Motor neuron (in vitro differentiated cells): Measurements from ENCODE around the gene ZNF791. TPM values are rescaled to one million over a fixed set of nuclear protein-coding genes. Genes with fewer than 3 reads are reported as not detected.
"Not testable (repeated sequence)": the region's sequence is repeated elsewhere in the genome, so short reads cannot be mapped to it uniquely, and the experiment has no call there.

ENCODE experiments used
- ATAC-seq, 8 experiments: fragments of 200-7000 bp; cut with Tn5 transposase; replicated peaks in 6 of 8; 2 replicates each; pipeline ENCODE4 v1.8.0; 2021; ENCODE audit warnings: mild to moderate bottlenecking in 8 of 8, moderate library complexity in 8 of 8
- H3K27ac ChIP-seq, 2 donors: fragments of 250-450 bp; sonication (Bioruptor Pico); 2 replicates each; pipeline ENCODE4 v1.9.0; 2021; ENCODE audit warnings: antibody characterized with exemption in 2 of 2, mild to moderate bottlenecking in 2 of 2, moderate library complexity in 1 of 2
- H3K4me1 ChIP-seq, 2 donors: fragments of 250-450 bp; sonication (Bioruptor Pico); replicated peaks in 1 of 2; 2 replicates each; pipeline ENCODE4 v1.6.1; 2021; ENCODE audit warnings: antibody characterized with exemption in 2 of 2, mild to moderate bottlenecking in 2 of 2, moderate library complexity in 1 of 2
- H3K4me3 ChIP-seq, 5 donors: fragments of 250-450 bp; sonication (Bioruptor Pico); 2 replicates each; pipeline ENCODE4 v1.9.0; 2021; ENCODE audit warnings: antibody characterized with exemption in 5 of 5, mild to moderate bottlenecking in 5 of 5, moderate library complexity in 4 of 5
- WGBS, 10 experiments: fragments of 450-650 bp; shearing (Covaris generic); methylation state at CpG; one replicate each; pipeline ENCODE4 v1.0.0; 2022; 5-methylcytosine and 5-hydroxymethylcytosine counted together
- in situ Hi-C, 9 experiments: fragments of 400-800 bp; cut with MboI; loops; one replicate each; pipeline ENCODE4 v1.15.0; 2021; ENCODE audit warnings: low sequenced_read_pairs in 9 of 9, low pct_unique_long_range_greater_than_20kb in 2 of 9; ENCODE audit not compliant: unreplicated experiment in 9 of 9
- total RNA-seq, 8 experiments: library from RNA; unstranded; fragments of 300-600 nt; gene quantifications; 2 replicates each; pipeline versions ENCODE4 v1.2.3 to v1.2.4, GENCODE V29; 2022

Gene ZNF791
- total RNA-seq, 8 experiments from 2014 or later: 12.1 to 26.4 (median 17.6) TPM

DNA sequence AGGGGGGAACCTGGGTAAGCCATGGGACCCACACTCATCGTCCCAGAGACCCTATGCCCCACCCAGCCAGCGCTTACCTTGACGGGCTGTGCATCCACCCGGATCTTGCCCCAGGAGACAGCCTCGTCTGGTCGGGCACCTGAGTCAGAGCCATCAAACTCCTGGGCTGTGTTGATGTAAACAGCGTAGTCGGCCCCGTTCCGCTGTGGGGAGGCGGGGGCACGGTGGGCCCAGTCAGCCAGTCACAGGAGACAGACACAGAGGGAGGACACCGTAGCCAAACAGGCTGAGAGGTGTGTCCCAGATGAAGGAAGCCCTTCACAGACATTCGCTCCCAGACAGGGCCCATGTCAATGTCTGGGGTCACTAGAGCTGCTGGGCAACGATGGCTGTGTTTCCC, 65.2 kb downstream of the ZNF791 start:
- Histone ChIP-seq H3K4me1 (peaks cover 3 to 5% of the 10 kb centered on the region in 2 donors), H3K4me3 (no peak overlapping the region), H3K27ac (no peak overlapping the region)
- 80% methylated on average over 1 of the region's 15 CpGs; no CpG with 5 or more reads in 9 of the 10 experiments for WGBS, 10 experiments
- in situ Hi-C loops: no loop called here
- peak in 4 of 8 experiments; percentile 6 to 15 (median 8) for ATAC-seq

DNA sequence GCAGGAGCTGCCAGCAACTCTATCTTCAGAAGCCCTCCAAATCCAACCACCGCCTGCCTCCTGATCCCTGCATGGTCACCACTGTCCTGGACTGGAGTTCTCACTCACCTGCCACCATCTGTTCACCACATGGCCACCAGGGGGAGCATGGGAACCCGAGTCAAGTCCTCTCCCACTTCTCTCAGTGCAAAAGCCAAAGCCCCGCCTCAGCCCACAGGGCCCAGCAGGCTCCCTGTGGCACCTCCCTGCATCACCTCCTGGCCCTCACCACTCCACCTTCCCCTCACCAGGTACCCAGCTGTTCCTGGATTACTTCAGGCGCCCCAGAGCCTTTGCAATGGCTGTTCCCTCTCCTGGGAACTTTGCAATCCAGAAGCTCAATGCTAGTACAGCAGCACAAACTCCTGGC, 65.7 kb downstream of the ZNF791 start:
- Histone ChIP-seq H3K4me1 (peaks cover 3 to 5% of the 10 kb centered on the region in 2 donors), H3K27ac (no peak overlapping the region), H3K4me3 (no peak overlapping the region)
- WGBS, 10 experiments: 0 to 43% (median 40%) methylated on average over 1 to 4 of the region's 4 CpGs; no CpG with 5 or more reads in 7 of the 10 experiments
- in situ Hi-C loops: no loop called here
- ATAC-seq: peak; percentile 22 to 53 (median 38)

DNA sequence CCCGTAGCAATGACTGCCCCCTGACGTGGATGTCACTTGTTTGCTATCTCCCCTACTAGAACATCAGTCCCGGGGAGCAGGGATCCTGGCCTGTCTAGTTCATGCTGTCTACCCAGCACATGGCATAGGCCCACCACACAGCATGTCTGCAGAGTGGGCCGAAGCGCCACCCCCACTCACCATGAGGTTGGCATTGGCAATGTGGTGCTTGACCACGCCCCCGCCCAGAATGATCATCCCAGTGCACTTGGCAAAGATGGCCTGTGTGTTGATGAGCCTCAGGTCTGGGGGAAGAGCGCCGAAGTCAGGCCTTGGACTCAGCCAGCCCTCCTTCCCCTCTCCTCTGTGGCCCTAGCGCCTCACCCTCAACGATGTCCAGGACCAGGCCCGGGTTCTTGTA, 66.2 kb downstream of the ZNF791 start:
- peaks cover 3 to 5% of the 10 kb centered on the region in 2 donors for H3K4me1 ChIP-seq
- no peak for ATAC-seq

DNA sequence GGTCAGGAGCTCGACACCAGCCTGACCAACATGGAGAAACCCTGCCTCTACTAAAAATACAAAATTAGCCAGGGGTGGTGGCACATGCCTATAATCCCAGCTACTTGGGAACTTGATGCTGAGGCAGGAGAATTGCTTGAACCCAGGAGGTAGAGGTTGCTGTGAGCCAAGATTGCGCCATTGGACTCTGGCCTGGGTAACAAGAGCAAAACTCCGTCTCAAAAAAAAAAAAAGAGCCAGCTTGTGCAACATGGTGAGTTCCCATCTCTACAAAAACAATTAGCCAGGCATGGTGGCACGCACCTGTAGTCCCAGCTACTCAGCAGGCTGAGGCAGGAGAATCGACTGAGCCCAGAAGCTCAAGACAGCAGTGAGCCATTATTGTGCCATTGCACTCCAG, 67.3 kb downstream of the ZNF791 start:
- H3K4me1 ChIP-seq, in situ Hi-C loops: not testable (repeated sequence)

More for the DNA sequence above, 66.2 kb downstream of the ZNF791 start:
- WGBS, 10 experiments: 81 to 100% (median 92%) methylated on average over 1 to 3 of the region's 12 CpGs; no CpG with 5 or more reads in 3 of the 10 experiments
- in situ Hi-C loops: no loop called here
- H3K27ac ChIP-seq: no peak overlapping the region
- no peak overlapping the region for H3K4me3 ChIP-seq

DNA sequence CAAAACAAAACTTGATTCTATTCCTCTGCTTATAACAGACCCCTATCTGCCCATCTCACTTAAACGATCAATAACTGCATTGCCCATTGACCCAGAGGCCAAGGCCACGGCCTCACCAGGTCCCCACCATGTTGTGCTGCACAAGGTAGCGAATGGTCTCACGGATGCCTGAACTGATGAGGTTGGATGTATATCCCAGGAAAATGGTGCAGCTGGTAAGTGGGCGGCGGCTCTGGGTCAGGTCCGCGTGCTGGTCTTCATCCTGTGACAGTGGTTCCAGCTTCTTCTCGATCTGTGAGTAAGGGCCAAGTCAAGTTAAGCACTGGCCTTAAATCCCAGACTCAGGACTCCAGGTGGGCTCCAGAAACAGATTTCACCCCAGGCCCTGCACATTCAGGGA, 69.3 kb downstream of the ZNF791 start:
- ATAC-seq: no peak
- Histone ChIP-seq H3K4me3 (no peak overlapping the region), H3K4me1 (peaks cover 3 to 5% of the 10 kb centered on the region in 2 donors), H3K27ac (no peak overlapping the region)
- WGBS, 10 experiments: 100% methylated on average over 1 to 6 of the region's 9 CpGs; no CpG with 5 or more reads in 6 of the 10 experiments
- in situ Hi-C loops: no loop called here

More for the DNA sequence above, 67.3 kb downstream of the ZNF791 start:
- WGBS, 10 experiments: 94 to 100% (median 100%) methylated on average over 1 to 4 of the region's 5 CpGs; no CpG with 5 or more reads in 7 of the 10 experiments
- H3K27ac ChIP-seq, H3K4me3 ChIP-seq, ATAC-seq: not testable (repeated sequence)

DNA sequence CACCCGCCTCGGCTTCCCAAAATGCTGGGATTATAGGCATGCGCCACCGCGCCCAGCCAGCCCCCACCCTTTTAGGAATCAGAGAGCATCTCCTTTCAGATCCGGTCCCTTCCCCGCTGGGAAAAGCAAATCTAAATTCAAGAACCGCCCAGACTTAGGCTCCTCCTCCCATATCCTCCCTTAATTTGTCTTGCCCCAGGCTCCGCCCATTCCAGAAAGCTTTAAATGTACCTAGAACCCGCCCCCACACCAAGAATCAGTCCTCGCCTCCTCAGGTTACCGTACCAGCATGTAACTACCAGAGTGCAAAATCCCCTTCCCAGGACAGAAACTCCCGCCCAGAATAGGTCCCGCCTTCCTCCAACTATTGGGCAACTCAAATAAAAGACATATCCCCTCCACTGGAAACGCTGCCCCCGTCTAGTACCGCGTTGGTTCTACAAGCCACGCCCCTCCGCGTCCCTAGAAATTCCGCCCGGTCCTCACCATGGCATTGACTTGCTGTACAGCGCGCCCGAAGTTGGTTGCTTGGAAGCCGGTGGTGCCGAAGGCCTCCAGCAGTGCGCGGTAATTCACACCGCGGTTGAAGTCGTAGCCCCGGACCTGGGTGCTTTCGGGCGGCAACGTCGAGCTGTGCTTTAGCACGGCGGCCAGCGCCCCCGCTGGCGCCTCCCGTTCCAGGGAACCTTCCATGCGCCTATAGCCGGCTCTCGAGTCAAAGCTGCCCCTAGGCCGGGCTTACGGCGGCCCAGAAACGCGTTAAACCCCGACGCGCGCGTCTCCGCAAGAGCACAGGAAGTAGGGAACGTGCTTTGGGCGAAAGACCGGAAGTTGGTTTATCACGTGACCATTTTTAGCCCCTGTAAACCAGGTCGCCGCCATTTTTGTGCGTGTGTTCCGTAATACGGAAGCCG, 70.6 kb downstream of the ZNF791 start, which contains the start of gene DHPS:
DHPS (minus strand) TSS at position 807 of the 914 bp plus-strand sequence; CDS start at position 693, 114 bp downstream.
- ATAC-seq: peak; percentile 79 to 89 (median 86)
- Histone ChIP-seq H3K4me1 (peaks cover 3 to 5% of the 10 kb centered on the region in 2 donors), H3K27ac (peak within 1 kb of the TSS; percentile 93 to 97), H3K4me3 (peak within 1 kb of the TSS; percentile 51 to 93 (median 83))
- 0 to 4% (median 0%) methylated on average over 1 to 21 of the region's 68 CpGs; no CpG with 5 or more reads in 2 of the 10 experiments for WGBS, 10 experiments
- in situ Hi-C loops: no loop called here

Other genes with a start within 250 kb of the ZNF791 start
- 10 to 100 TPM in 4 of 8 experiments, 1 to 10 TPM in 2, under 1 TPM in 2; 0.31 to 16.5 (median 8.5) TPM for gene ZNF442, start 245.2 kb upstream of the ZNF791 start, total RNA-seq
- 1 to 10 TPM in 7 of 8 experiments, under 1 TPM in 1; 0.92 to 4.8 (median 3.2) TPM for gene ZNF799, start 209.6 kb upstream of the ZNF791 start, total RNA-seq
- gene ZNF443, start 169.9 kb upstream of the ZNF791 start, total RNA-seq: 10 to 100 TPM in 2 of 8 experiments, 1 to 10 TPM in 5, under 1 TPM in 1; 0.61 to 11.5 (median 7.6) TPM
- gene ZNF709, start 126.1 kb upstream of the ZNF791 start, total RNA-seq: 10 to 100 TPM in 5 of 8 experiments, 1 to 10 TPM in 2, under 1 TPM in 1; 0.46 to 16.3 (median 12.3) TPM
- gene ZNF564, start 59.4 kb upstream of the ZNF791 start, total RNA-seq: 10 to 100 TPM in 6 of 8 experiments, 1 to 10 TPM in 2; 4.0 to 20.6 (median 15.5) TPM
- gene ZNF490, start 107 bp upstream of the ZNF791 start, total RNA-seq: 10 to 100 TPM in 1 of 8 experiments, 1 to 10 TPM in 7; 6.0 to 11.1 (median 7.3) TPM
- gene MAN2B1, start 55.8 kb downstream of the ZNF791 start, total RNA-seq: 10 to 100 TPM; 12.3 to 95.9 (median 38.0) TPM
- 10 to 100 TPM; 11.4 to 18.0 (median 14.6) TPM for gene WDR83, start 55.9 kb downstream of the ZNF791 start, total RNA-seq
- 100 to 1,000 TPM in 2 of 8 experiments, 10 to 100 TPM in 6; 49.1 to 112 (median 79.9) TPM for gene DHPS, start 71.0 kb downstream of the ZNF791 start, total RNA-seq
- gene GNG14, start 77.1 kb downstream of the ZNF791 start, total RNA-seq: 1 to 10 TPM in 2 of 8 experiments, not detected in 6; 3.7 to 5.7 TPM
- 10 to 100 TPM in 6 of 8 experiments, 1 to 10 TPM in 2; 4.1 to 21.2 (median 11.7) TPM for gene FBXW9, start 85.7 kb downstream of the ZNF791 start, total RNA-seq
- 100 to 1,000 TPM in 2 of 8 experiments, 10 to 100 TPM in 6; 51.3 to 119 (median 67.1) TPM for gene TNPO2, start 113.0 kb downstream of the ZNF791 start, total RNA-seq
- gene TRIR, start 123.8 kb downstream of the ZNF791 start, total RNA-seq: 100 to 1,000 TPM; 103 to 157 (median 125) TPM
- gene GET3, start 126.6 kb downstream of the ZNF791 start, total RNA-seq: 10 to 100 TPM; 43.3 to 94.2 (median 62.3) TPM
- gene BEST2, start 140.9 kb downstream of the ZNF791 start, total RNA-seq: under 1 TPM in 5 of 8 experiments, not detected in 3; 0.11 to 1.00 (median 0.42) TPM
- gene HOOK2, start 164.6 kb downstream of the ZNF791 start, total RNA-seq: 10 to 100 TPM in 7 of 8 experiments, 1 to 10 TPM in 1; 8.0 to 40.9 (median 12.9) TPM
- 100 to 1,000 TPM in 1 of 8 experiments, 10 to 100 TPM in 7; 11.0 to 115 (median 45.8) TPM for gene JUNB, start 180.6 kb downstream of the ZNF791 start, total RNA-seq
- 100 to 1,000 TPM; 293 to 612 (median 357) TPM for gene PRDX2, start 190.9 kb downstream of the ZNF791 start, total RNA-seq
- gene THSD8, start 191.1 kb downstream of the ZNF791 start, total RNA-seq: 1 to 10 TPM in 3 of 8 experiments, under 1 TPM in 2, not detected in 3; 0.25 to 7.7 (median 1.1) TPM
- 10 to 100 TPM in 5 of 8 experiments, 1 to 10 TPM in 3; 4.2 to 42.4 (median 12.3) TPM for gene RNASEH2A, start 195.7 kb downstream of the ZNF791 start, total RNA-seq
- gene RTBDN, start 223.7 kb downstream of the ZNF791 start, total RNA-seq: 1 to 10 TPM in 3 of 8 experiments, under 1 TPM in 4, not detected in 1; 0.56 to 1.9 (median 0.92) TPM
- 10 to 100 TPM in 5 of 8 experiments, 1 to 10 TPM in 1, under 1 TPM in 2; 0.25 to 41.1 (median 16.6) TPM for gene MAST1, start 227.6 kb downstream of the ZNF791 start, total RNA-seq